Lung (tissue), 12 donors: ENCODE measurements around the gene TMEM132E. TPM values are rescaled to one million over a fixed set of nuclear protein-coding genes. Genes with fewer than 3 reads are reported as not detected.

ENCODE experiments used
- ATAC-seq: fragments of 200-7000 bp; cut with Tn5 transposase; one replicate; pipeline ENCODE4 v1.9.1; 2020; ENCODE audit warnings: moderate number of reproducible peaks; ENCODE audit not compliant: insufficient read depth, low FRiP score
- DNase-seq, 3 donors: peaks; one replicate each; pipeline ENCODE4 v3.0.0-alpha.2; 2013 to 2017
- H3K27ac ChIP-seq, 2 donors: one replicate each; pipeline ENCODE4 v1.5.1; 2013; ENCODE audit warnings: mild to moderate bottlenecking in 2 of 2, moderate library complexity in 2 of 2, control low read depth in 1 of 2, inconsistent platforms in 1 of 2, low read depth in 1 of 2, low read length in 1 of 2
- H3K27me3 ChIP-seq, 3 donors: one replicate each; pipeline ENCODE4 v1.5.1; 2013; ENCODE audit warnings: low read length in 2 of 3; ENCODE audit not compliant: control insufficient read depth in 3 of 3, insufficient read depth in 3 of 3
- H3K36me3 ChIP-seq, 4 donors: one replicate each; pipeline ENCODE4 v1.5.1; 2013; ENCODE audit warnings: low read length in 4 of 4, mild to moderate bottlenecking in 1 of 4, moderate library complexity in 1 of 4; ENCODE audit not compliant: control insufficient read depth in 4 of 4, insufficient read depth in 4 of 4
- H3K4me1 ChIP-seq, 5 donors: one replicate each; pipeline ENCODE4 v1.5.1; 2013; ENCODE audit warnings: low read length in 5 of 5, mild to moderate bottlenecking in 2 of 5, moderate library complexity in 1 of 5; ENCODE audit not compliant: control insufficient read depth in 5 of 5, insufficient read depth in 5 of 5
- H3K4me3 ChIP-seq: one replicate; pipeline ENCODE4 v1.5.1; 2013; ENCODE audit warnings: mild to moderate bottlenecking, control low read depth, moderate library complexity
- H3K9ac ChIP-seq, 2 donors: one replicate each; pipeline ENCODE4 v1.5.1; 2013; ENCODE audit warnings: low read length in 2 of 2, control low read depth in 1 of 2; ENCODE audit not compliant: insufficient read depth in 1 of 2
- H3K9me3 ChIP-seq, 4 donors: one replicate each; pipeline ENCODE4 v1.5.1; 2013; ENCODE audit warnings: low read length in 3 of 4, mild to moderate bottlenecking in 1 of 4, moderate library complexity in 1 of 4; ENCODE audit not compliant: control insufficient read depth in 4 of 4, insufficient read depth in 3 of 4
- whole genome bisulfite sequencing, 2 donors: extraction: QIAGEN DNeasy Blood & Tissue Kit; methylation state at CpG; one replicate each; pipeline ENCODE4 v1.1.7; 2013; 5-methylcytosine and 5-hydroxymethylcytosine counted together
- polyA plus RNA-seq, 2 donors: library from polyadenylated mRNA; stranded (reverse); fragments of 200-250 nt; gene quantifications; one replicate each; pipeline ENCODE4 v1.2.1, GENCODE V29; 2013
- total RNA-seq, 2 donors: library from RNA; depleted of rRNA in 1 of 2; stranded (reverse); fragments of >200 nt in 1 of 2; gene quantifications; one replicate each; pipeline ENCODE4 v1.2.1, GENCODE V29; 2014 to 2021
- TF ChIP-seq, protein P1 (sequence below): IDR thresholded peaks from 2 replicates; pipeline ENCODE4 v1.5.1; 2012; ENCODE audit warnings: mild to moderate bottlenecking; ENCODE audit errors: control extremely low read depth, extremely low read depth
- donor health status: control.
- donor health status: control.
- donor health status: Bipolar disorder and iron deficiency.
- donor health status: healthy.
- donor health status: DM: yes; HTN: yes; CAD: no.

Gene TMEM132E
- total and polyA plus RNA-seq, 4 donors, result 0.02 to 0.17 (median 0.07) TPM

GRCh38 chr17:34665819-34666763, 86.7 kb downstream of the TMEM132E start:
- Histone ChIP-seq H3K27me3 (peaks cover 0 to 13% (median 0%) of the 10 kb centered on the region in 3 donors), H3K4me3 (no peak overlapping the region), H3K9ac (no peak overlapping the region), H3K4me1 (peaks cover 0 to 2% (median 0%) of the 10 kb centered on the region in 5 donors), H3K9me3 (peaks cover 0 to 7% (median 0%) of the 10 kb centered on the region in 4 donors), H3K27ac (no peak overlapping the region), H3K36me3 (no peaks in the 10 kb centered on the region)
- 32 to 36% methylated on average over 22 of the region's 22 CpGs for WGBS, 2 donors
- ATAC-seq, result no peak
- no peak for DNase-seq
- TF ChIP-seq, protein P1, sequence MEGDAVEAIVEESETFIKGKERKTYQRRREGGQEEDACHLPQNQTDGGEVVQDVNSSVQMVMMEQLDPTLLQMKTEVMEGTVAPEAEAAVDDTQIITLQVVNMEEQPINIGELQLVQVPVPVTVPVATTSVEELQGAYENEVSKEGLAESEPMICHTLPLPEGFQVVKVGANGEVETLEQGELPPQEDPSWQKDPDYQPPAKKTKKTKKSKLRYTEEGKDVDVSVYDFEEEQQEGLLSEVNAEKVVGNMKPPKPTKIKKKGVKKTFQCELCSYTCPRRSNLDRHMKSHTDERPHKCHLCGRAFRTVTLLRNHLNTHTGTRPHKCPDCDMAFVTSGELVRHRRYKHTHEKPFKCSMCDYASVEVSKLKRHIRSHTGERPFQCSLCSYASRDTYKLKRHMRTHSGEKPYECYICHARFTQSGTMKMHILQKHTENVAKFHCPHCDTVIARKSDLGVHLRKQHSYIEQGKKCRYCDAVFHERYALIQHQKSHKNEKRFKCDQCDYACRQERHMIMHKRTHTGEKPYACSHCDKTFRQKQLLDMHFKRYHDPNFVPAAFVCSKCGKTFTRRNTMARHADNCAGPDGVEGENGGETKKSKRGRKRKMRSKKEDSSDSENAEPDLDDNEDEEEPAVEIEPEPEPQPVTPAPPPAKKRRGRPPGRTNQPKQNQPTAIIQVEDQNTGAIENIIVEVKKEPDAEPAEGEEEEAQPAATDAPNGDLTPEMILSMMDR, result no peak

GRCh38 chr17:34667656-34668055, 88.3 kb downstream of the TMEM132E start:
- ATAC-seq (no peak), DNase-seq (no peak)
- Histone ChIP-seq H3K9ac (no peak overlapping the region), H3K4me3 (no peak overlapping the region), H3K27ac (no peak overlapping the region), H3K9me3 (peaks cover 0 to 5% (median 0%) of the 10 kb centered on the region in 4 donors), H3K27me3 (peaks cover 0 to 13% (median 0%) of the 10 kb centered on the region in 3 donors), H3K36me3 (no peaks in the 10 kb centered on the region), H3K4me1 (peaks cover 0 to 2% (median 0%) of the 10 kb centered on the region in 5 donors)
- TF ChIP-seq, protein P1, result no peak
- WGBS, 2 donors, result 84 to 93% methylated on average over 2 of the region's 2 CpGs

DNA sequence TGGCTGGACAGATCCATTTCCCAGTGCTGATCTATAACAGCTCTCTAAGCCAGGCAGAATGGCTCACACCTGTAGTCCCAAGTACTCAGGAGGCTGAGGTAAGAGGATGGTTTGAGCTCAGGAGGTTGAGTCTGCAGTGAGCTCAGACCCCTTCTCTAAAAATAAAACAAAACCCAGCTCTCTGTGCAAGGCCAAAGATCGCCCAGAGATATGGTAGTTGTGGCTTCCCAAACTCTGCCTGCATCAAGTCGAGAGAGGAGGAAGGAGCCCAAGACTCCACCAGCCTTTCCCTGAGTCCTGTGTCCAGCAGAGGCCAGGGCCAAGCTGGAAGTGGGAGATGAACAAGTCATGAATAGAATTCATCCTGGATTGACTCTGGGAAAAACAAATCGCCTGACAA, 88.8 kb downstream of the TMEM132E start:
- DNase-seq (no peak), ATAC-seq (no peak)
- 64 to 68% methylated on average over 3 of the region's 3 CpGs for WGBS, 2 donors
- Histone ChIP-seq H3K27me3 (peaks cover 0 to 13% (median 0%) of the 10 kb centered on the region in 3 donors), H3K4me1 (peaks cover 0 to 2% (median 0%) of the 10 kb centered on the region in 5 donors), H3K9me3 (peaks cover 0 to 5% (median 0%) of the 10 kb centered on the region in 4 donors), H3K27ac (no peak overlapping the region), H3K4me3 (no peak overlapping the region), H3K9ac (no peak overlapping the region), H3K36me3 (no peaks in the 10 kb centered on the region)
- TF ChIP-seq, protein P1, result no peak
